ENCODE results near the gene OAS2. TPM values are rescaled to one million over a fixed set of nuclear protein-coding genes. Genes with fewer than 3 reads are reported as not detected.
A peak's percentile ranks its signal among the peaks of the same experiment; 100 is the strongest.

The OAS2 gene
- total RNA-seq, 2 experiments from 2014 or later, result 140 to 148 TPM

DNA sequence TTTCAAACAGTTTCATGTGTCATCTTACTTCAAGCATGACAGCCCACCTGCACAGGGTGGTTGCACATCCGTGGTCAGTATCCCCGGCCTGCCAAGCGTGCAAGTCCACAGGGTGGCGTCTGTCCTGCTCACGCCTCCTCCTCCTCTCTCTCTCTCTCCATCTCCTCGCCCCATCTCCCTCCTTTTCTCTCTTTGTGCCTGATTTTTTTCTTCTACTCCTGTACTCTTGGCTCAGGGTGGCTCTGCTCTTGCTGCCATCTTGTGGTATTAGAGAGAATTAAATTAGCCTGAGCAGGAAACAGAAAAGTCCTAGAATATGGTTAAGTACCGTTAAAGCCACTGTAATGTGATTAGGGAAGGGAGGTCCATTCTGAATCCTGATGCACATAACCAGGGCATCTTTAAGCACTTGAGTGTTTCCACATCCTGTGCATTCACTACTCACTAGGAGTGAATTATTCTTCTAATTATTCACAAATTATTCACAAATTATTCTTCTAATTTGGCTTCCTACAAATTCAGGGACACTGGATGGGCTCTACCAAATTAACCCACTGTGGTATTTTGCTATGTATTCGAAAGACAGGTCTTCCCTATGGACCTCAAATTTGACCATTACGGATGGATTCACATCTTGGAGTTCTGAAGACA, 52.7 kb downstream of the OAS2 start:
- H3K27ac Mint-ChIP-seq, result no peak overlapping the region
- H3K9me3 Mint-ChIP-seq, result no peaks in the 10 kb centered on the region
- POLR2A ChIA-PET, result no interaction called here
- intact Hi-C loops (cut with micrococcal nuclease), result loop anchor here (2.0 kb wide), 1 partner anchor 38 kb away; no protein-coding TSS in a partner anchor
- H3K36me3 Mint-ChIP-seq, result no peaks in the 10 kb centered on the region
- CTCF ChIA-PET, result interaction anchor here (1.2 to 2.9 kb wide), 5 partner anchors 10 to 130 kb away, joined by 5 to 25 read pairs (median 6); no protein-coding TSS in a partner anchor
- no peaks in the 10 kb centered on the region for H3K4me1 Mint-ChIP-seq (ENCODE audit: low read depth)
- no peak for DNase-seq
- peaks cover 2% of the 10 kb centered on the region for H3K27me3 Mint-ChIP-seq
- H3K4me3 Mint-ChIP-seq, result no peak overlapping the region

DNA sequence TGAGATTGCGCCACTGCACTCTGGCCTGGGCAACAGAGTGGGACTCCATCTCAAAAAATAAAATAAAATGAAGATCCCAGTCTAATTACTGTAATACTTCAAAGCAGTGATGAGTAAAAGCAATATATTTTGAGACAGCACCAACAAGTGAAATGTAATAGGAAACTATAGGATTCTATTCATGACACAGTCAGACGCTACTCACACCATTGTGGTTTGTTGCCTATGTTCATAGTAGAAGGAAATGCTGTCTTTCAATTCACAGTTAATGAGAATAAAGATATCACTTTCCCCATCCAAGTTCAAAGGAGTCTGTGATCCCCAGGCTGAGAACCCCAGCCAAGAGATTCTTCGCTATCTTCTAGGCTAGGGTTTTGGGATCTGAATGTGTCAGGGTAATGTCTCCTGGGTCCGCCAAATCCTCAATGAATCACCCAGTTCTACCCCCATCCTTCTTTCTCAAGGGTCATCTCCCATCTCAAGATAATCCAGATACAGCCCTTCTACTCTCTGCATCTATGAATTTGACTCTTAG, 61.7 kb downstream of the OAS2 start:
- intact Hi-C loops (cut with micrococcal nuclease), result no loop called here
- Mint-ChIP-seq H3K36me3 (no peaks in the 10 kb centered on the region), H3K4me1 (ENCODE audit: low read depth) (no peaks in the 10 kb centered on the region), H3K27me3 (peaks cover 5% of the 10 kb centered on the region), H3K27ac (no peak overlapping the region), H3K9me3 (no peaks in the 10 kb centered on the region), H3K4me3 (no peak overlapping the region)
- CTCF ChIA-PET, result interaction anchor here (1.3 kb wide), 2 partner anchors 9 to 47 kb away, joined by 4 to 6 read pairs; no protein-coding TSS in a partner anchor
- DNase-seq, result no peak
- POLR2A ChIA-PET, result no interaction called here

DNA sequence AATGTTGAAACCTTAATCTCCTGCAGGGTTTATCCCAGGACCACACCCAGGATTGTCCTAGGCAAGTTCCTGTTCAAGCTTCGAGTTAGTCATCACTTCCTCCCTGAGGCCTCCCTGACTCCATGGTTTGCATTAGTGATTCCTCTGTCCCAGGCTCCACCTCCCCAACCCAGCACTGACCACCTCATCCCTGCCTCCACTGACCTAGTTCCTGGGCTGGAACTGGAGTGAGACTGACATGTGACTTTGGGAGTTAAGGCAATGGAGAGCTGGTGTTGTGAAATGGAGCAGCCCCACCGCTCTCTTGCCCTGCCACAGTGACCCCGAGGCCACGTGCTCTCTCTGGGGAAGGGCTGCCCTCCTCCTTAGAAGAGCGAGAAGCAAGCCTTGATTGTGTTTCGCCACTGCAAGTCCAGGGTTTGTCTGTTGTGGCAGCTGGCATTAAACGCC, 62.4 kb downstream of the OAS2 start:
- Mint-ChIP-seq H3K27me3 (peaks cover 5% of the 10 kb centered on the region), H3K4me3 (no peak overlapping the region), H3K36me3 (no peaks in the 10 kb centered on the region), H3K27ac (no peak overlapping the region), H3K4me1 (ENCODE audit: low read depth) (no peaks in the 10 kb centered on the region), H3K9me3 (no peaks in the 10 kb centered on the region)
- no peak for DNase-seq
- CTCF ChIA-PET, result no interaction called here
- intact Hi-C loops (cut with micrococcal nuclease), result no loop called here
- POLR2A ChIA-PET, result no interaction called here

DNA sequence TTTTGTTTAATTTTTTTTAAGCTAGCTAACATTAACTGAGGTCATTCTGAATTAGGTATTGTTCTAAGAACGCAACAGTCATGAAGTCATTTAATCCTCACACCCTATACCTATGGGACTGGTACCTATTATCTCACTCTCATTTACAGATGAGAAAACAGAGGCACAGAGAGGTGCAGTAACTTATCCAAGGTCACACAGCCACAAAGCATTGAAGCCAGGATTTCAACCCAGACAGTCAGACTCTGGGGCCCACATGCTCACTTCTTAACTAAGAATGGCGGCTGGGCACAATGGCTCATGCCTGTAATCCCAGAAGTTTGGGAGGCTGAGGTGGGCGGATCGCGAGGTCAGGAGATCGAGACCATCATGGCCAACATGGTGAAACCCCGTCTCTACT, 63.2 kb downstream of the OAS2 start:
- ChIA-PET POLR2A (no interaction called here), CTCF (no interaction called here)
- DNase-seq, result no peak
- intact Hi-C loops (cut with micrococcal nuclease), result no loop called here
- H3K4me3 Mint-ChIP-seq, result no peak overlapping the region
- peaks cover 5% of the 10 kb centered on the region for H3K27me3 Mint-ChIP-seq
- no peaks in the 10 kb centered on the region for H3K4me1 Mint-ChIP-seq (ENCODE audit: low read depth)
- no peaks in the 10 kb centered on the region for H3K9me3 Mint-ChIP-seq
- no peak overlapping the region for H3K27ac Mint-ChIP-seq
- no peaks in the 10 kb centered on the region for H3K36me3 Mint-ChIP-seq

DNA sequence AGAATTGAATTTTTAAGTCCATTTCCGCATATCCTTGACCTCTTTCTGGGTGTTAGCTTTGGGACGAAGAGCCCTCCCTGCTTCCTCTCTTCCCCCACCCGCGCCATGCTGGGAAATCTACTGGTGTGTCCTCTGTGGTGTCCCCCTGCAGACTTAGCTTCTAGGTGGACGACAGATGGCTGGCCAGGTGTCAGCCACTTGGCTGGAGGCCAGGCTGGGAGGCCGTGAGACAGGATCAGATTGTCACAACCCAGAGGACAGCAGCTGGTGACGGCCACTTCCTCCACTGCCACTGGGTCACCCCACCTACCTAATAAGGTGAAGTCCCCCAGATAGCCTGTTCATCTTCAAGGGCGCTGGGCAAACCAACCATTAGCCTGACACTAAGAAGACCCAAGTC, 64.9 kb downstream of the OAS2 start:
- no peak overlapping the region for H3K4me3 Mint-ChIP-seq
- H3K27ac Mint-ChIP-seq, result no peak overlapping the region
- H3K27me3 Mint-ChIP-seq, result peaks cover 5% of the 10 kb centered on the region
- ChIA-PET CTCF (interaction anchor here (0.9 kb wide), 1 partner anchor 49 kb away, joined by 3 read pairs; no protein-coding TSS in a partner anchor), POLR2A (no interaction called here)
- H3K36me3 Mint-ChIP-seq, result no peaks in the 10 kb centered on the region
- no peak for DNase-seq
- H3K4me1 Mint-ChIP-seq (ENCODE audit: low read depth), result no peaks in the 10 kb centered on the region
- intact Hi-C loops (cut with micrococcal nuclease), result no loop called here
- no peaks in the 10 kb centered on the region for H3K9me3 Mint-ChIP-seq

DNA sequence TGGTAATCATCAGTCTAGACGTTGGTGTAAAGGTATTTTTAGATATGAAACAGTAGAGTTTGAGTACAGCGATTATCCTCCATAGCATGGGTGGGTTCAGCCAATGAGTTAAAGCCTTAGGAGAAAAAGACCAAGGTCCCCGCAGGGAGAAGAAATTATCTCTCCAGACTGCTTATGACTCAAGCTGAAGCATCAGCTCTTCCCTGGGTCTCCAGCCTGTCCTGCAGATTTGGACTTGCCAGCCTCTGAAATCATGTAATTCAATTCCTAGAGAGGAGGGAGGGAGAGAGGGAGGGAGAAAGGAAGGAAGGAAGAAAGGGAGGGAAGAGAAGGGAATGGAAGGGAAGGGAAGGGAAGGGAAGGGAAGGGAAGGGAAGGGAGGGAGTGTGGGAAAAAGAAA, 66.2 kb downstream of the OAS2 start:
- POLR2A ChIA-PET, result no interaction called here
- Mint-ChIP-seq H3K4me3 (no peak overlapping the region), H3K36me3 (no peaks in the 10 kb centered on the region), H3K4me1 (ENCODE audit: low read depth) (peaks cover 4% of the 10 kb centered on the region), H3K9me3 (no peaks in the 10 kb centered on the region), H3K27me3 (peaks cover 5% of the 10 kb centered on the region), H3K27ac (no peak overlapping the region)
- CTCF ChIA-PET, result interaction anchor here (1.0 to 1.8 kb wide), 2 partner anchors 52 to 109 kb away, joined by 6 to 7 read pairs; no protein-coding TSS in a partner anchor
- intact Hi-C loops (cut with micrococcal nuclease), result no loop called here
- DNase-seq, result no peak

DNA sequence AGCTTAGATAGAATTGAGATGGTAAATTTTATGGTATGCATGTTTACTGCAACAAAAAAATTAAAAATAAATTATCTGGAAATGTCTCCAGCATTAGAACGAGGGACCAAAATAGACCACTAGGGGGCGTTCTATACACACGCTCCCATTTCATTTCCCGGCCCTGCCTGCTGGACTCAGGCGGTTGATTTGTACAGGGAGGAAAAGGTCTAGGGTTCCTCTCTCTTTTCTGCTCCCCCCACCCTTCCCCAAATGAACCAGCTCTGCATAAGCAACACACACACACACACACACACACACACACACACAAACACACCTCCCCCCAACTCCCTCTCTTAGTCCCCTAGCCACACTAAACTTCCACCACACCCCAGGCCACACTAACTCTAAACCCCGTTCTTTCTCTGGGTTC, 70.4 kb downstream of the OAS2 start:
- CTCF ChIA-PET, result interaction anchor here (0.8 to 6.1 kb wide), 24 partner anchors 9 to 233 kb away, joined by 3 to 70 read pairs (median 4); partner anchors contain the start of genes CFAP73 and RASAL1
- POLR2A ChIA-PET, result no interaction called here
- Mint-ChIP-seq H3K9me3 (no peaks in the 10 kb centered on the region), H3K4me3 (no peak overlapping the region), H3K27me3 (peaks cover 5% of the 10 kb centered on the region), H3K27ac (no peak overlapping the region), H3K36me3 (no peaks in the 10 kb centered on the region), H3K4me1 (ENCODE audit: low read depth) (peaks cover 7% of the 10 kb centered on the region)
- peak; percentile 70 for DNase-seq
- intact Hi-C loops (cut with micrococcal nuclease), result loop anchor here (1.0 kb wide), 3 partner anchors 50 to 126 kb away; no protein-coding TSS in a partner anchor

DNA sequence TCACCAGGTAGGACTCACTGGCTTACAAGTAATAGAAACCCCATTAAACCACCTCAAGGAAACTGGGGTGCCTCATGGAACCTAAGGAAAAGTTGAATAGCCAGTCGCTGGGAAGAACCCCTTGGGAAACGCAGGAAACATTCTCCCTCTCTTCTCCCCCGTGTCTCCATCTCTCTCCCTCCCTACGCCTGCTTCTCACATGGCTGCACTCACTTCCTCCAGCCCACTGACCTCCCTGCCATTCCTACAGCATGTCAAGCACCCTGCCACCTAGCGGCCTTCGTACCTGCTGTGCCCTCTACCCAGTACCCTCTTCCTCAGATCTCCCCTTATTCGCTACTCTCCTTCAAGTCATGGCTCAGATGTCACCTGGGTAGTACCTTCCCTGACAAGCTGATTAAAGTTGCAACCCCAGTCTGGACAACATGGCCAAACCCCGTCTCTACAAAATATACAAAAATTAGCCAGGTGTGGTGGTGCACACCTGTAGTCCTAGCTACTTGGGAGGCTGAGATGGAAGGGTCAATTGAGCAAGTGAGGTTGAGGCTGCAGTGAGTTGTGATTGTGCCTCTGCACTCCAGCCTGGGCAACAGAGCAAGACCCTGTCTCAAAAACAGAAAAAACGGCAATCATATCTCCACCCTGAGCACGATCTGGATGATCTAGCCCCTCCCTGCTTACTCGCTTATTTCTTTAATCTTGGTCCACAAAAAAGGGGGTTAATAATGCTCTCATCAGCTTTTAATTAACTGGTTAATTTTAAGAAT, 71.8 kb downstream of the OAS2 start:
- ChIA-PET POLR2A (no interaction called here), CTCF (interaction anchor here (1.0 to 6.1 kb wide), 14 partner anchors 21 to 125 kb away, joined by 3 to 70 read pairs (median 4); partner anchors contain the start of gene CFAP73)
- Mint-ChIP-seq H3K27ac (no peak overlapping the region), H3K4me3 (no peak overlapping the region), H3K27me3 (no peaks in the 10 kb centered on the region), H3K4me1 (ENCODE audit: low read depth) (peaks cover 8% of the 10 kb centered on the region), H3K36me3 (no peaks in the 10 kb centered on the region), H3K9me3 (no peaks in the 10 kb centered on the region)
- intact Hi-C loops (cut with micrococcal nuclease), result loop anchor here (1.0 kb wide), 1 partner anchor 124 kb away; no protein-coding TSS in a partner anchor
- no peak for DNase-seq

DNA sequence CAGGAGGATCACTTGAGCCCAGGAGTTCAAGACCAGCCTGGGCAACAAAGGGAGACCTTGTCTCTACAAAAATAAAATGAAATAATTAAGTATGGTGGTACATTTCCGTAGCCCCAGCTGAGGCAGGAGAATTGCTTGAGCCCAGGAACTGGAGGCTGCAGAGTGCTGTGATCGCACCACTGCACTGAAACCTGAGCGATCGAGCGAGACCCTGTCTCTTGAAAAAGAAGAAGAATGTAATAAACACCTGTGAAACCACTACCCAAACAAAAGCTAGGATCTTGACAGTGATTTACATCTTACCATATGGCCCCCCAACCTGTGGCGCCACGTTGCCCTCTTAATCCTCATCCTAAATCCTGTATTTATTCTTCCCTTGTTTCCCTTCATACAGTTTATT, 72.5 kb downstream of the OAS2 start:
- Mint-ChIP-seq H3K36me3 (no peaks in the 10 kb centered on the region), H3K4me1 (ENCODE audit: low read depth) (peaks cover 10% of the 10 kb centered on the region), H3K9me3 (no peaks in the 10 kb centered on the region), H3K27me3 (no peaks in the 10 kb centered on the region), H3K27ac (no peak overlapping the region), H3K4me3 (no peak overlapping the region)
- POLR2A ChIA-PET, result no interaction called here
- CTCF ChIA-PET, result interaction anchor here (1.0 to 6.1 kb wide), 8 partner anchors 39 to 124 kb away, joined by 3 to 70 read pairs (median 4); partner anchors contain the start of gene CFAP73
- intact Hi-C loops (cut with micrococcal nuclease), result no loop called here
- DNase-seq, result no peak

DNA sequence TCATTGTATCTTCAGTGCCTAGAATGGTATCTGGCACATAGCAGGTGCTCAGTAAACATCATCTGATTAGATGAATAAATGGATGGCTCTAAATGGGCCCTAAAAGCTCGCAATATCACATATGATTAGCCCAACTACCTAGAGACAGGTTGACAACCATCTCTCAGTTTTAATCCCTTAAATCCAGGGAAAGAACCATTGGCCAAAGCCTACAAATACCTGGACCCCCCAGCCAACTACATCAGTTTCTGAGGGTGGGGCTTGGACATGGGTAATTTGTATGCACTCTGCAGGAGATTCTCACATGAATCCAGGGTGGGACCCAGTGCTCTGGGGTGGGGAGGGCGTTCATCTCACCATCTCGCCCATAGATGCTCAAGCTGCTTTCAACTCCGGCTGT, 73.4 kb downstream of the OAS2 start:
- no peaks in the 10 kb centered on the region for H3K9me3 Mint-ChIP-seq
- intact Hi-C loops (cut with micrococcal nuclease), result no loop called here
- POLR2A ChIA-PET, result no interaction called here

DNA sequence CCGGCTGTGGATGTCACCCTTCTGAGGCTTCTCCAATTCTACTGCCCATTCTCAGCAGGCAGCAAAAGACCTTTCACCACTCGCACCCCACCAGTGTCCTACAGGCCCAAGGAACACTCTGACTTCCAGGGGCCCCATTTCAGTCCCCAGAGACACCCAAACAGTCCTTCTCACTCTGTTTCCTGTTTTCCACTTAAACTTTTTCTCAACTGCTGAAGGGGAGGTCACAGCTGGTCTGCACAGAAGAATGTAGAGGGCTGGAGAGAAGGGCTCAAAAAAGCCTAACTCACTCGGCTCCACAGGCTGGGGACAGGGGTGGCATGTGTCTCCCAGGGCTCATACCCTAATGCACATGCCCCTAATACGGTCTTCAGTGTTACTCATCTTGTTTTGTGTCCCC, 74.0 kb downstream of the OAS2 start:
- ChIA-PET POLR2A (no interaction called here), CTCF (interaction anchor here (1.3 to 6.1 kb wide), 2 partner anchors 46 to 100 kb away, joined by 4 to 70 read pairs; partner anchors contain the start of gene CFAP73)
- H3K36me3 Mint-ChIP-seq, result no peaks in the 10 kb centered on the region
- H3K4me3 Mint-ChIP-seq, result no peak overlapping the region
- no peak overlapping the region for H3K27ac Mint-ChIP-seq
- intact Hi-C loops (cut with micrococcal nuclease), result no loop called here
- H3K9me3 Mint-ChIP-seq, result no peaks in the 10 kb centered on the region
- peaks cover 15% of the 10 kb centered on the region for H3K4me1 Mint-ChIP-seq (ENCODE audit: low read depth)
- H3K27me3 Mint-ChIP-seq, result no peaks in the 10 kb centered on the region
- no peak for DNase-seq

More for the DNA sequence above, 73.4 kb downstream of the OAS2 start:
- H3K4me1 Mint-ChIP-seq (ENCODE audit: low read depth), result peaks cover 15% of the 10 kb centered on the region
- no peaks in the 10 kb centered on the region for H3K36me3 Mint-ChIP-seq
- no peak overlapping the region for H3K4me3 Mint-ChIP-seq
- no peak overlapping the region for H3K27ac Mint-ChIP-seq
- CTCF ChIA-PET, result interaction anchor here (1.2 to 6.1 kb wide), 4 partner anchors 47 to 123 kb away, joined by 3 to 70 read pairs (median 4); partner anchors contain the start of gene CFAP73
- DNase-seq, result no peak
- H3K27me3 Mint-ChIP-seq, result no peaks in the 10 kb centered on the region

DNA sequence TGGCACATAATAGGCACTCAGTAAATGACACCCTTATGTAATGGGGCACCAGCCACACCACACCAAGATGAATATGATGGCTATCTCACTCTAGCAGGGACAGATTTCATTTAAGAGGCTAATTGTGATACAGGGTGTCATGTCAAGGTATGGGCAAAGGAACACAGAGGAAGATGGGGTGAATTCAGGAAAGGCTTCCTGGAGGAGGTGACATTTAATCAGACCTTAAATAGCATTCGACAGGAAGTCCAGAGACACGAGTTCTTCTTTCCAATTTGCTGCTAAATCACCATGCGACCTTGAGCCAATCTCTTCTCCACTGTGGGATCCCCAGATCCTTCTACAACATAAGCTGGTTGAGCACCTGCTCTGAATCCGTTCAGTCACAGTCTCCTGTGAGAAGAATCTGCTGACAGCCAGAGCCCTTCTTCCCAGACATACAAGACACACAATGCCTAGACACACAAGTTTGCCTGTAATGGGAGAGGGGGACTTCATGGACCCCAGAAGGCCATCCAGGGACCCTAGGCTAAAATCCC, 76.7 kb downstream of the OAS2 start:
- Mint-ChIP-seq H3K4me3 (no peak overlapping the region), H3K27ac (no peak overlapping the region), H3K27me3 (no peaks in the 10 kb centered on the region), H3K36me3 (no peaks in the 10 kb centered on the region), H3K9me3 (no peaks in the 10 kb centered on the region), H3K4me1 (ENCODE audit: low read depth) (peaks cover 15% of the 10 kb centered on the region)
- ChIA-PET CTCF (interaction anchor here (1.1 to 1.2 kb wide), 2 partner anchors 37 to 43 kb away, joined by 3 to 4 read pairs; no protein-coding TSS in a partner anchor), POLR2A (no interaction called here)
- intact Hi-C loops (cut with micrococcal nuclease), result no loop called here
- no peak for DNase-seq
